GM18505 (cell line): ENCODE measurements around the gene PLEKHA5.
"Not testable (repeated sequence)": the region's sequence is repeated elsewhere in the genome, so short reads cannot be mapped to it uniquely, and the experiment has no call there.

Experiments used
- ATAC-seq: cut with Tn5 transposase; IDR thresholded peaks from one replicate; pipeline ENCODE4 v1.9.1; 2021; ENCODE audit not compliant: unreplicated experiment
- POLR2A ChIP-seq: IDR thresholded peaks from 4 replicates; pipeline ENCODE4 v1.6.1; 2011; ENCODE audit warnings: borderline replicate concordance; ENCODE audit not compliant: insufficient read depth, insufficient read length; ENCODE audit errors: extremely low read depth

Gene PLEKHA5

DNA sequence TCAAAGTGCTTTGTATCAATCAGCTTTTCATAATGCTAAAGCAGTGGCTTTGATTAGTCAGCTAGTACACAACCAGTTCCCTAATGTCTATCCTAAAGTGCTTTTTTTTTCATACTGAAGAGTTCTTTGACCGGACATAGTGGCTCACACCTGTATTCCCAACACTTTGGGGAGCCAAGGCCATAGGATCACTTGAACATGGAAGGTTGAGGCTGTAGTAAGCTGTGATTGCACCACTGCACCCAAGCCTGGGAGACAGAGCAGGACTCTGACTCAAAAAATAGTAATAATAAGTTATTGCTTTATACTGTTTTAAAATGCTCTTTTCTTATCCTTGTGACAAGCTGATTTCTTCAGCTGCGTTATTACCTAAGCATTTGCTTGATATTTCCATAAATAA lies 155.1 kb downstream of the PLEKHA5 start:
- TF ChIP-seq POLR2A, result no peak
- ATAC-seq, result no peak

DNA sequence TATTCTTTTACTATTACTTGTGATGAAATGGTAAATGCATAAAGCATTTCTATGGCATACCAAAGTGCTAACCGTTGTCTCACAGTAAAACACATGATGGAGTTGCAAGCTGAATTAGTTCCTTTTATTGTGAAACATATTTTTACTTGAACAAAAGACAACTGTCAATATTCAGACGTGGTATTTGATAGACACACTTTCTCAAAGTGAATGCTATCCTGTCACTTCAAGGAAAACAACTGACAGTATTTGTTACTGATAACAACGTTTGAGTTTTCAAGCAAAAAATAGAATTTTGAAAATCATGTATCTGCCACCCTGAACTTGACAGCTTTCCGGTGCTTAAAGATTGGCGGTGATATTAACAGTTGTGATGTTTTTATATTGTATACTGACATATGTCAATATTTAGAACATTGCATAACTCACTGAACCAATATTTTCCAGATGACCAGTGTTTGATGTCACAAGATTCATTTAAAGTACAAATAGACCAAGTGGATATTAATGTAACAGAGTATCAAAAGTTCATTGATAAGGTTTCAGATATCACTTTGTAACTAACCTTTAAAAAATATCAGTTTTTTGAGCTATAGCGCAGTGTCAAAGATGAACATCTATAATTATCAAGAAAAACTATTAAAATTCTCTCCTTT lies 156.4 kb downstream of the PLEKHA5 start:
- TF ChIP-seq POLR2A, result no peak

GRCh38 chr12:19287302-19287701 lies 157.8 kb downstream of the PLEKHA5 start:
- TF ChIP-seq POLR2A, result no peak
- no peak for ATAC-seq

More for the DNA sequence above, 156.4 kb downstream of the PLEKHA5 start:
- no peak for ATAC-seq

GRCh38 chr12:19288161-19288560 lies 158.6 kb downstream of the PLEKHA5 start:
- ATAC-seq, result no peak
- no peak for TF ChIP-seq POLR2A

DNA sequence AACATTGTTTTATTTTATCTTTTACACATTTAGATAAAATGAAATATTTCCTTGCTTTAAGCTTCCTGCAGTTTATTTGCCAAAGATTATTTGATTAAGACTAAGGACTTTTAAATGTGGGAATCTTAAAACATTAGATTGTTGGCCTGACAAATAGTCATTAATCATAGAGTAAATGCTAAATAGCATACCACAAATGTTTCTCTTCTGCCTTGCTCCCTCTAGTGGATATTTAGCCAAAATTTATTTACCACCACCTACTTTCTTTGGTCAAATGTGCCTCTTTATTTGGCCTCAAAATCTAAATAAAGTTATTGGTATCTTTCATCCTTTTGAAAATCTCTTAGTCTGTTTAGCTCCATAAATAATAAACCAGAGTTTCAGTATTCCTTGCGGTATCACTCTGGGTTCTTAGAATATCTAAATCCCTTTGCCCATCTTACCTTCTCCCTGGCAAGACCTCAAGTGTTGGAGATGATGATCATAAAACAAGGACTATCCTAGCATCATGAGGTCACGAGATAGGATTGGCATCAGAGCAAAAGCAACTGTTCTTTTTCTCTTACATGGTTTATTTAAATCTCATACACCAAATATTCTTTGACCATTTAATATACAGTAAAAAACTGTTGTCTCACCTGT lies 159.2 kb downstream of the PLEKHA5 start:
- no peak for TF ChIP-seq POLR2A
- ATAC-seq, result no peak

DNA sequence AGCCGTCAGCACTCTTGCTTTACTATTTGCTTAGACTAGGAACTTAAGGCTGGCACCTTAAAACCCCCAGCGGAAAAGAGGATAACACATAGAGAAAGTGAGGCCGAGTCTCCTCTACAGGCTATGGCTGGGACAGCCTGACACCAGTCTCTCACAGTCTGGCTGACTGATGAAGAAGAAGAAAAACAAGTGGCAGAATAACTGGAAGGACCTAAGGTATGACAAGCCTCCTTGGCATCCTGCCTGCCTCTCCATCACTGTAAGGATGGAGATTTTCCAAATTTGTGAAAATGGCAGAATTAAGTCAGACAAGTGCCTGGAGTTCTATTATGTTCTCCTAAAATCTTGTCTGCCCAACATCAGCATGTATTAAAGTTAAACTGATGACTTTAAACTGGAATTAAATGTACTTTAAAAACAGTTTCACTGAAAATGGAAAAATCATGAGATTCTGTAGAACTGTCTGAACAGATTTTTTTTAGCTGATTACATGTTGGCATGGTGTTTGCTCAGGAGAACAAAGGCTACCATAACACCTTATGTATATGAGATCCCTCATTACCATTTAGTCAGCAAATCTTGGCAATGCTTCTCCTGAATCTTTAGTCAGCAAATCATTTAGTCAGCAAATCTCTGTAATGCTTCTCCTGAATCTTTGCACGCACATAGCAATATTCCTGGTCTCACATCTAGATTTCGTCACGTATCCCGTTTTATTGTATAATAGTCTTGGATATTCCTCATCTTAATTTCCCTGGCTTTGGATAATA lies 169.5 kb downstream of the PLEKHA5 start:
- TF ChIP-seq POLR2A, result no peak
- ATAC-seq, result no peak

DNA sequence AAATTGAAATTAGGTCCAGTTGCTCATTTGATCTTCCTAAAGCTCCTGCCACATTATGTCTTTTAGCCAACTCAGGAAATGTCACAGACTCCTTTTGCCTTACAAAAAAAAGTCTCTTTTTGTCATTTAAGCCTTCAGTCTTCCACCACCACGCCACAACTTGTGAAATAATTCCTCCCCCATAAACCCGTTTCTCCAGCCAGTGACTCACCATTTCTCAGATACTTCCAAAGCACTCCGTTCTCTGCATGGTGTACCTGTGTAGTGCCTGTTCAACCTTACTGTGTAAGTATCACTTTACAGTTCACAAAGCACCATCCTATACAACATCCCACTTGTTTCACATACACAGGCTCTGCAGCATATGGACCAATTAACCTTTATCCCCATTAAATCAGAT lies 170.2 kb downstream of the PLEKHA5 start:
- TF ChIP-seq POLR2A, result no peak
- ATAC-seq, result no peak

- ATAC-seq, result no peak
- TF ChIP-seq POLR2A, result no peak
Observed at GRCh38 chr12:19301223-19301622, 171.7 kb downstream of the PLEKHA5 start.

GRCh38 chr12:19301688-19302087 lies 172.2 kb downstream of the PLEKHA5 start:
- TF ChIP-seq POLR2A, result no peak
- ATAC-seq, result no peak

- no peak for TF ChIP-seq POLR2A
- ATAC-seq, result no peak
Observed at GRCh38 chr12:19302100-19302640, 172.6 kb downstream of the PLEKHA5 start.

DNA sequence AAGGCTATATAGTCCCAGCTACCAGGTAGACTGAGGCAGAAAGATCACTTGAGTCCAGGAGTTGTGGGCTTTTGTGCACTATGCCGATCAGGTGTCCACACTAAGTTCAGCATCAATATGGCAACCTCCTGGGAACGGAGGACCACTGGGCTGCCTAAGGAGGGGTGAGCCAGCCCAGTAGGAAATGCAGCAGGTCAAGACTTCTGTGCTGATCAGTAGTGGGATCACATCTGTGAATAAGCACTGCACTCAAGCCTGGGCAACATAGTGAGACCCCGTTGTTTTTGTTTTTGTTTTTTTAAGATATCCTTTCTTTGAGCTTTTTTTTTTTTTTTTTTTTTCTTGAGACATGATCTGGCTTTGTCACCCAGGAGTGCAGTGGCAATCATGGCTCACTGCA lies 174.0 kb downstream of the PLEKHA5 start:
- TF ChIP-seq POLR2A, result no peak
- ATAC-seq, result no peak

- ATAC-seq, result no peak
- TF ChIP-seq POLR2A, result no peak
Observed at GRCh38 chr12:19304149-19304750, 174.7 kb downstream of the PLEKHA5 start.

GRCh38 chr12:19305621-19306020 lies 176.1 kb downstream of the PLEKHA5 start:
- ATAC-seq, result not testable (repeated sequence)
